MM.1S (cell line): ENCODE data around the gene PCBP1.
A peak's percentile ranks its signal among the peaks of the same experiment; 100 is the strongest.

Experiments used
- DNase-seq: peaks from one replicate; pipeline ENCODE4 v3.0.0-alpha.2; 2015
- H2AFZ ChIP-seq: fragments of 300-600 bp; sonication (generic); 2 replicates; pipeline ENCODE4 v1.6.0; 2016; ENCODE audit warnings: antibody characterized with exemption, low read length
- H3F3A ChIP-seq: fragments of 300-600 bp; sonication (generic); 2 replicates; pipeline ENCODE4 v1.6.1; 2016; ENCODE audit warnings: mild to moderate bottlenecking, antibody characterized with exemption, low read length, moderate library complexity, mixed read lengths; ENCODE audit not compliant: insufficient read depth
- H3K27ac ChIP-seq: fragments of 300-600 bp; sonication (generic); 2 replicates; pipeline ENCODE4 v1.5.1; 2016; ENCODE audit warnings: mild to moderate bottlenecking, low read length
- H3K27me3 ChIP-seq: fragments of 300-600 bp; sonication (generic); replicated peaks from 2 replicates; pipeline ENCODE4 v1.6.0; 2016; ENCODE audit warnings: low read length; ENCODE audit not compliant: insufficient read depth
- H3K36me3 ChIP-seq: fragments of 300-600 bp; sonication (generic); replicated peaks from 2 replicates; pipeline ENCODE4 v1.6.1; 2016; ENCODE audit warnings: mild to moderate bottlenecking, low read length, mixed read lengths; ENCODE audit not compliant: insufficient read depth
- H3K4me1 ChIP-seq: fragments of 300-600 bp; sonication (generic); 2 replicates; pipeline ENCODE4 v1.6.1; 2016; ENCODE audit warnings: low read length, mixed read lengths
- H3K4me2 ChIP-seq: fragments of 300-600 bp; sonication (generic); 2 replicates; pipeline ENCODE4 v1.6.0; 2016; ENCODE audit warnings: low read depth, low read length
- H3K4me3 ChIP-seq: fragments of 300-600 bp; sonication (generic); 2 replicates; pipeline ENCODE4 v1.5.1; 2016; ENCODE audit warnings: low read length, mixed read lengths
- H3K79me2 ChIP-seq: fragments of 300-600 bp; sonication (generic); 2 replicates; pipeline ENCODE4 v1.6.1; 2016; ENCODE audit warnings: mixed run types, low read length, mixed read lengths
- H3K9ac ChIP-seq: fragments of 300-600 bp; sonication (generic); 2 replicates; pipeline ENCODE4 v1.6.1; 2016; ENCODE audit warnings: low read length, mixed read lengths
- H3K9me2 ChIP-seq: fragments of 300-600 bp; sonication (generic); replicated peaks from 2 replicates; pipeline ENCODE4 v1.6.1; 2016; ENCODE audit warnings: mild to moderate bottlenecking, low read length, mixed read lengths; ENCODE audit not compliant: insufficient read depth
- H3K9me3 ChIP-seq: fragments of 300-600 bp; sonication (generic); replicated peaks from 2 replicates; pipeline ENCODE4 v1.6.1; 2016; ENCODE audit warnings: mild to moderate bottlenecking, low read length, mixed read lengths; ENCODE audit not compliant: insufficient read depth
- H4K20me1 ChIP-seq: fragments of 300-600 bp; sonication (generic); 2 replicates; pipeline ENCODE4 v1.6.1; 2016; ENCODE audit warnings: mild to moderate bottlenecking, low read length, moderate library complexity, mixed read lengths; ENCODE audit not compliant: insufficient read depth
- CTCF ChIP-seq: fragments of 300-600 bp; sonication (generic); IDR thresholded peaks from 2 replicates; pipeline ENCODE4 v1.5.1; 2016; ENCODE audit warnings: antibody characterized with exemption, low read length, mixed read lengths
- EZH2 ChIP-seq: fragments of 300-600 bp; sonication (generic); optimal IDR thresholded peaks from 2 replicates; pipeline ENCODE3; 2017; ENCODE audit warnings: low read depth, mild to moderate bottlenecking, antibody characterized with exemption, low read length, mixed read lengths
- EZH2phosphoT487 ChIP-seq: fragments of 300-600 bp; sonication (generic); IDR thresholded peaks from 2 replicates; pipeline ENCODE4 v1.6.1; 2018; ENCODE audit warnings: antibody characterized with exemption, low read length

PCBP1 gene

GRCh38 chr2:70094171-70094977 is 7.1 kb downstream of the PCBP1 start:
- Histone ChIP-seq H3K4me2 (peak overlapping the region; percentile 60; the same call in 1 of the 2 replicates), H4K20me1 (no peaks in the 10 kb centered on the region), H3K4me1 (peaks cover 18% of the 10 kb centered on the region), H3K27me3 (no peaks in the 10 kb centered on the region), H3K36me3 (no peaks in the 10 kb centered on the region), H3F3A (peaks cover 30% of the 10 kb centered on the region), H2AFZ (peak overlapping the region; percentile 60), H3K9ac (peak overlapping the region; percentile 57; the same call in 1 of the 2 replicates), H3K79me2 (peaks cover under 1% of the 10 kb centered on the region), H3K27ac (peak overlapping the region; percentile 60; the same call in 1 of the 2 replicates), H3K4me3 (0 out of 2 replicates have a peak overlapping the region, but pooled peaks have one; percentile 10), H3K9me3 (no peaks in the 10 kb centered on the region), H3K9me2 (no peaks in the 10 kb centered on the region)
- DNase-seq: no peak
- TF ChIP-seq EZH2phosphoT487 (no peak), CTCF (no peak), EZH2 (no peak)

- Histone ChIP-seq H3K79me2 (no peaks in the 10 kb centered on the region), H3K9me2 (no peaks in the 10 kb centered on the region), H3K4me2 (peak overlapping the region; percentile 60; the same call in 1 of the 2 replicates), H2AFZ (peak overlapping the region; percentile 60), H3K4me1 (peaks cover 12% of the 10 kb centered on the region), H3K27me3 (no peaks in the 10 kb centered on the region), H4K20me1 (no peaks in the 10 kb centered on the region), H3F3A (peaks cover 22% of the 10 kb centered on the region), H3K4me3 (peak overlapping the region; percentile 10; the same call in 1 of the 2 replicates), H3K27ac (peak overlapping the region; percentile 60; the same call in 1 of the 2 replicates), H3K36me3 (no peaks in the 10 kb centered on the region), H3K9me3 (no peaks in the 10 kb centered on the region), H3K9ac (peak overlapping the region; percentile 57)
- TF ChIP-seq CTCF: no peak
- no peak for TF ChIP-seq EZH2phosphoT487
- TF ChIP-seq EZH2: no peak
- DNase-seq: peak; percentile 81
Measured at GRCh38 chr2:70094978-70095719, 7.9 kb downstream of the PCBP1 start.

GRCh38 chr2:70095720-70096670 is 8.7 kb downstream of the PCBP1 start:
- H4K20me1 ChIP-seq: no peaks in the 10 kb centered on the region
- H3K9me3 ChIP-seq: no peaks in the 10 kb centered on the region
- H3K9me2 ChIP-seq: no peaks in the 10 kb centered on the region
- H3K27me3 ChIP-seq: no peaks in the 10 kb centered on the region
- peak overlapping the region; percentile 60; the same call in 1 of the 2 replicates for H3K4me2 ChIP-seq
- H3K4me1 ChIP-seq: peaks cover 12% of the 10 kb centered on the region
- H2AFZ ChIP-seq: peak overlapping the region; percentile 60
- no peak for DNase-seq
- peak overlapping the region; percentile 19; the same call in 1 of the 2 replicates for H3K9ac ChIP-seq
- H3K4me3 ChIP-seq: no peak overlapping the region
- no peak for TF ChIP-seq EZH2
- TF ChIP-seq CTCF: no peak
- no peak for TF ChIP-seq EZH2phosphoT487
- H3K27ac ChIP-seq: peak overlapping the region; percentile 60; the same call in 1 of the 2 replicates
- no peaks in the 10 kb centered on the region for H3K36me3 ChIP-seq
- H3F3A ChIP-seq: peaks cover 16% of the 10 kb centered on the region
- no peaks in the 10 kb centered on the region for H3K79me2 ChIP-seq
